ENCODE results near the gene MTFP1. TPM values are rescaled to one million over a fixed set of nuclear protein-coding genes. Genes with fewer than 3 reads are reported as not detected.
"Not testable (repeated sequence)": the region's sequence is repeated elsewhere in the genome, so short reads cannot be mapped to it uniquely, and the experiment has no call there.

MTFP1 gene
- total RNA-seq, 2 donors from 2014 or later: 1.9 to 6.4 TPM

GRCh38 chr22:30457981-30458380 lies 32.4 kb downstream of the MTFP1 start:
- Histone ChIP-seq H3K27ac (no peak overlapping the region), H3K4me1 (ENCODE audit: control insufficient read depth in 1 of 2, low read depth in 2 of 2) (no peaks in the 10 kb centered on the region), H3K27me3 (replicated peaks; ENCODE audit: insufficient read depth) (no peaks in the 10 kb centered on the region), H3K36me3 (no peaks in the 10 kb centered on the region), H3K9me3 (no peaks in the 10 kb centered on the region), H3K4me3 (no peak overlapping the region)
- no peak for TF ChIP-seq CTCF (IDR thresholded peaks at IDR 0.05)
- no peak for ATAC-seq (ENCODE audit: insufficient number of reproducible peaks, low FRiP score, low read depth)
- no peak for DNase-seq (ENCODE audit: low spot score)

GRCh38 chr22:30459181-30460052 lies 33.8 kb downstream of the MTFP1 start:
- Histone ChIP-seq H3K4me1 (ENCODE audit: control insufficient read depth in 1 of 2, low read depth in 2 of 2) (no peaks in the 10 kb centered on the region), H3K9me3 (no peaks in the 10 kb centered on the region), H3K27me3 (replicated peaks; ENCODE audit: insufficient read depth) (no peaks in the 10 kb centered on the region), H3K27ac (no peak overlapping the region), H3K36me3 (no peaks in the 10 kb centered on the region), H3K4me3 (no peak overlapping the region)
- no peak for TF ChIP-seq CTCF (IDR thresholded peaks at IDR 0.05)
- DNase-seq (ENCODE audit: low spot score): no peak
- no peak for ATAC-seq (ENCODE audit: insufficient number of reproducible peaks, low FRiP score, low read depth)

GRCh38 chr22:30460147-30460546 lies 34.6 kb downstream of the MTFP1 start:
- Histone ChIP-seq H3K27ac (no peak overlapping the region), H3K4me3 (no peak overlapping the region), H3K27me3 (replicated peaks; ENCODE audit: insufficient read depth) (no peaks in the 10 kb centered on the region), H3K9me3 (no peaks in the 10 kb centered on the region), H3K36me3 (no peaks in the 10 kb centered on the region), H3K4me1 (ENCODE audit: control insufficient read depth in 1 of 2, low read depth in 2 of 2) (no peaks in the 10 kb centered on the region)
- DNase-seq (ENCODE audit: low spot score) (no peak), ATAC-seq (ENCODE audit: insufficient number of reproducible peaks, low FRiP score, low read depth) (no peak)
- TF ChIP-seq CTCF (IDR thresholded peaks at IDR 0.05): no peak

- H3K27ac ChIP-seq; H3K4me1 ChIP-seq (ENCODE audit: control insufficient read depth in 1 of 2, low read depth in 2 of 2); H3K27me3 ChIP-seq (replicated peaks; ENCODE audit: insufficient read depth); DNase-seq (ENCODE audit: low spot score); ATAC-seq (ENCODE audit: insufficient number of reproducible peaks, low FRiP score, low read depth); H3K4me3 ChIP-seq; H3K9me3 ChIP-seq; H3K36me3 ChIP-seq: not testable (repeated sequence)
Observed at GRCh38 chr22:30460555-30460954, 35.0 kb downstream of the MTFP1 start.

- TF ChIP-seq CTCF (IDR thresholded peaks at IDR 0.05): no peak
- Histone ChIP-seq H3K27ac (no peak overlapping the region), H3K9me3 (no peaks in the 10 kb centered on the region), H3K36me3 (no peaks in the 10 kb centered on the region), H3K4me1 (ENCODE audit: control insufficient read depth in 1 of 2, low read depth in 2 of 2) (no peaks in the 10 kb centered on the region), H3K4me3 (no peak overlapping the region), H3K27me3 (replicated peaks; ENCODE audit: insufficient read depth) (no peaks in the 10 kb centered on the region)
- ATAC-seq (ENCODE audit: insufficient number of reproducible peaks, low FRiP score, low read depth): no peak
- no peak for DNase-seq (ENCODE audit: low spot score)
Observed at GRCh38 chr22:30469165-30469564, 43.6 kb downstream of the MTFP1 start.

All from thoracic aorta (tissue), 2 donors.